Measurements from ENCODE around the gene HABP4.

DNA sequence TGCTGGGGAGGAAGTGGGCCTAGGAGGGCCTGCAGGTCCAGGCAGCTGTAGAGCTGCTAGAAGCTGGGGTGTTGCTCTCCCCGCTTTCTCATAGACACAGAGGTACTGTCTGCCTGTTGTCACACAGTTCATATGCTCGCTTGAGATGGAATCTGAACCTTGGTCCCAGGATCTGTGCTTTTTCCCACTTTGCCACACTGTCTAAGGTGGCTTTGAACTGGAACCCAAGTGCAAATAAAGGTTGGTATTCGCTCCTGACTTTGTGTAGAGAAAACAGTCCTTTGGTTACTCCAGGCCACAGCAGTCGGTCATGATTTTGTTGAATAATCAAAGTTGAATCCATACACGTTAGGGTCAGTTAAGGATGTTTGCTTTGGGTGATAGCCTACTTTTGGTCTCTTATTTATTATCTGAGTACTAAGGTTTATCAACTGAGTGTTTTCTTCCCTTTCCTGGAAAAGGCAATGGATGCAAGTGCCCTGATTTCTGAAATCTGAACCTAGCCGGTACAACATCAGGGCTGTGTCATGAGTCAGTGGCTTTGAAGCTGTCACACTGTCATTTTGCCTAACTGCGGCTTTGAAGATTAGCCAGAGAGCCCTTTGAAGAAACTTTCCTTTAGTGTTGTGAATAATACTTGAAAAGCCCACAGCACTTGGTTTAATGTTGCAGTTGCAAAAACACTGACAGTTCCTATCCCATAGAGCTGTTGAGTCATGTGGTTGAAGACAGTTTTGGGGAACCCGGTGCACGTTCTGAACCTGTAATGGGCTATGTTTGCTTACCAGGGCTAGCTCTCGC, 41.3 kb downstream of the HABP4 start:
- TF ChIP-seq EZH2phosphoT487 (IDR thresholded peaks at IDR 0.05; ENCODE audit: borderline replicate concordance, low read length): no peak
- TF ChIP-seq, protein P1, sequence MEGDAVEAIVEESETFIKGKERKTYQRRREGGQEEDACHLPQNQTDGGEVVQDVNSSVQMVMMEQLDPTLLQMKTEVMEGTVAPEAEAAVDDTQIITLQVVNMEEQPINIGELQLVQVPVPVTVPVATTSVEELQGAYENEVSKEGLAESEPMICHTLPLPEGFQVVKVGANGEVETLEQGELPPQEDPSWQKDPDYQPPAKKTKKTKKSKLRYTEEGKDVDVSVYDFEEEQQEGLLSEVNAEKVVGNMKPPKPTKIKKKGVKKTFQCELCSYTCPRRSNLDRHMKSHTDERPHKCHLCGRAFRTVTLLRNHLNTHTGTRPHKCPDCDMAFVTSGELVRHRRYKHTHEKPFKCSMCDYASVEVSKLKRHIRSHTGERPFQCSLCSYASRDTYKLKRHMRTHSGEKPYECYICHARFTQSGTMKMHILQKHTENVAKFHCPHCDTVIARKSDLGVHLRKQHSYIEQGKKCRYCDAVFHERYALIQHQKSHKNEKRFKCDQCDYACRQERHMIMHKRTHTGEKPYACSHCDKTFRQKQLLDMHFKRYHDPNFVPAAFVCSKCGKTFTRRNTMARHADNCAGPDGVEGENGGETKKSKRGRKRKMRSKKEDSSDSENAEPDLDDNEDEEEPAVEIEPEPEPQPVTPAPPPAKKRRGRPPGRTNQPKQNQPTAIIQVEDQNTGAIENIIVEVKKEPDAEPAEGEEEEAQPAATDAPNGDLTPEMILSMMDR (IDR thresholded peaks at IDR 0.05; ENCODE audit: low read depth, low read length, poor library complexity, severe bottlenecking): no peak
